GM23338 (cell line): ENCODE data around the gene DYRK1A.

Experiments used
- CREB1 ChIP-seq: fragments of 250-450 bp; sonication (Bioruptor Pico); IDR thresholded peaks from 2 replicates; pipeline ENCODE4 v1.5.0; 2020; ENCODE audit warnings: low read depth, mild to moderate bottlenecking, moderate library complexity
- CTCF ChIP-seq, 2 experiments: fragments of 200-600 bp in 1 of 2; sonication (generic) in 1 of 2; conservative IDR thresholded peaks; 2 replicates each; pipeline versions ENCODE4 v1.5.1 to v1.6.1; 2016 to 2017; ENCODE audit warnings: antibody characterized with exemption in 2 of 2, low read depth in 2 of 2, mild to moderate bottlenecking in 2 of 2, moderate library complexity in 1 of 2
- ETS1 ChIP-seq: IDR thresholded peaks from 2 replicates; pipeline ENCODE4 v1.6.1; 2016; ENCODE audit warnings: antibody characterized with exemption
- EZH2 ChIP-seq: fragments of 200-600 bp; sonication (generic); IDR thresholded peaks from one replicate; pipeline ENCODE4 v1.8.0; 2017; ENCODE audit warnings: antibody characterized with exemption, mild to moderate bottlenecking, low read depth; ENCODE audit not compliant: unreplicated experiment
- EZH2phosphoT487 ChIP-seq: fragments of 200-600 bp; sonication (generic); IDR thresholded peaks from one replicate; pipeline ENCODE4 v1.8.1; 2018; ENCODE audit warnings: antibody characterized with exemption; ENCODE audit not compliant: unreplicated experiment
- JUNB ChIP-seq: IDR thresholded peaks from one replicate; pipeline ENCODE4 v1.6.1; 2016; ENCODE audit warnings: antibody characterized with exemption; ENCODE audit not compliant: unreplicated experiment
- NANOG ChIP-seq: IDR thresholded peaks from 2 replicates; pipeline ENCODE4 v1.6.1; 2016; ENCODE audit warnings: antibody characterized with exemption, borderline replicate concordance
- POLR2AphosphoS5 ChIP-seq: IDR thresholded peaks from 2 replicates; pipeline ENCODE4 v1.6.1; 2016; ENCODE audit warnings: antibody characterized with exemption, low read depth
- REST ChIP-seq: IDR thresholded peaks from one replicate; pipeline ENCODE4 v1.6.1; 2018; ENCODE audit warnings: antibody characterized with exemption; ENCODE audit not compliant: unreplicated experiment
- STAT1 ChIP-seq: IDR thresholded peaks from one replicate; pipeline ENCODE4 v1.6.1; 2016; ENCODE audit warnings: antibody characterized with exemption; ENCODE audit not compliant: unreplicated experiment
- ZNF114 ChIP-seq: fragments of 250-450 bp; sonication (Bioruptor Pico); IDR thresholded peaks from 2 replicates; pipeline ENCODE4 v1.5.0; 2020; ENCODE audit warnings: mild to moderate bottlenecking, moderate library complexity
- ZNF331 ChIP-seq: fragments of 250-450 bp; sonication (Bioruptor Pico); IDR thresholded peaks from 2 replicates; pipeline ENCODE4 v1.5.0; 2020; ENCODE audit warnings: low read depth, mild to moderate bottlenecking, moderate library complexity

GRCh38 chr21:37367336-37367702 is 746 bp downstream of the DYRK1A start:
- no peak for TF ChIP-seq CTCF (conservative IDR thresholded peaks at IDR 0.05; ENCODE audit: low read depth in 2 of 2)
- no peak for TF ChIP-seq POLR2AphosphoS5
- no peak for TF ChIP-seq EZH2phosphoT487
- no peak for TF ChIP-seq REST
- TF ChIP-seq EZH2, result no peak
- TF ChIP-seq JUNB, result no peak
- no peak for TF ChIP-seq ZNF114 (CRISPR knock-in tag)
- TF ChIP-seq CREB1, result no peak
- no peak for TF ChIP-seq NANOG
- no peak for TF ChIP-seq STAT1
- no peak for TF ChIP-seq ZNF331 (CRISPR knock-in tag)
- TF ChIP-seq ETS1, result no peak
